Activated CD4-positive, alpha-beta memory T cell treated with anti-CD3 and anti-CD28 coated beads for 36 hours (primary cell): ENCODE results near the gene GNB1L. TPM values are rescaled to one million over a fixed set of nuclear protein-coding genes. Genes with fewer than 3 reads are reported as not detected.

ENCODE experiments used
- CTCF ChIA-PET: fragments of 350-600 bp; sonication (Branson Sonifier 250); formaldehyde crosslinking; loops from one replicate; lab custom pipeline; 2021; ENCODE audit warnings: antibody characterized with exemption, inconsistent platforms; lab: Charles Lee
- POLR2A ChIA-PET: fragments of 350-600 bp; sonication (Branson Sonifier 250); formaldehyde crosslinking; loops from one replicate; lab custom pipeline; 2021; ENCODE audit warnings: antibody characterized with exemption; lab: Charles Lee
- DNase-seq: peaks from one replicate; pipeline ENCODE4 v3.0.0-alpha.2; 2020
- H3K27ac Mint-ChIP-seq: one replicate; pipeline ENCODE4 v1.8.0; 2021; ENCODE audit warnings: mixed read lengths
- H3K27me3 Mint-ChIP-seq: one replicate; pipeline ENCODE4 v1.8.0; 2021; ENCODE audit warnings: mixed read lengths
- H3K36me3 Mint-ChIP-seq: one replicate; pipeline ENCODE4 v1.8.0; 2021; ENCODE audit warnings: mixed read lengths
- H3K4me1 Mint-ChIP-seq: one replicate; pipeline ENCODE4 v1.8.0; 2021; ENCODE audit warnings: low read depth, mixed read lengths
- H3K4me3 Mint-ChIP-seq: one replicate; pipeline ENCODE4 v1.8.0; 2021; ENCODE audit warnings: mild to moderate bottlenecking, mixed read lengths
- H3K9me3 Mint-ChIP-seq: one replicate; pipeline ENCODE4 v1.8.0; 2021; ENCODE audit warnings: mixed read lengths
- intact Hi-C: fragments of 100-400 bp; cut with micrococcal nuclease; formaldehyde crosslinking; loops from one replicate; pipeline ENCODE4 v1.15.1; 2023
- total RNA-seq, 2 experiments: library from RNA; stranded (reverse); gene quantifications; one replicate each; pipeline ENCODE4 v1.2.3, GENCODE V29; 2021

The GNB1L gene
- total RNA-seq, 2 experiments from 2014 or later = 11.3 to 12.3 TPM

DNA sequence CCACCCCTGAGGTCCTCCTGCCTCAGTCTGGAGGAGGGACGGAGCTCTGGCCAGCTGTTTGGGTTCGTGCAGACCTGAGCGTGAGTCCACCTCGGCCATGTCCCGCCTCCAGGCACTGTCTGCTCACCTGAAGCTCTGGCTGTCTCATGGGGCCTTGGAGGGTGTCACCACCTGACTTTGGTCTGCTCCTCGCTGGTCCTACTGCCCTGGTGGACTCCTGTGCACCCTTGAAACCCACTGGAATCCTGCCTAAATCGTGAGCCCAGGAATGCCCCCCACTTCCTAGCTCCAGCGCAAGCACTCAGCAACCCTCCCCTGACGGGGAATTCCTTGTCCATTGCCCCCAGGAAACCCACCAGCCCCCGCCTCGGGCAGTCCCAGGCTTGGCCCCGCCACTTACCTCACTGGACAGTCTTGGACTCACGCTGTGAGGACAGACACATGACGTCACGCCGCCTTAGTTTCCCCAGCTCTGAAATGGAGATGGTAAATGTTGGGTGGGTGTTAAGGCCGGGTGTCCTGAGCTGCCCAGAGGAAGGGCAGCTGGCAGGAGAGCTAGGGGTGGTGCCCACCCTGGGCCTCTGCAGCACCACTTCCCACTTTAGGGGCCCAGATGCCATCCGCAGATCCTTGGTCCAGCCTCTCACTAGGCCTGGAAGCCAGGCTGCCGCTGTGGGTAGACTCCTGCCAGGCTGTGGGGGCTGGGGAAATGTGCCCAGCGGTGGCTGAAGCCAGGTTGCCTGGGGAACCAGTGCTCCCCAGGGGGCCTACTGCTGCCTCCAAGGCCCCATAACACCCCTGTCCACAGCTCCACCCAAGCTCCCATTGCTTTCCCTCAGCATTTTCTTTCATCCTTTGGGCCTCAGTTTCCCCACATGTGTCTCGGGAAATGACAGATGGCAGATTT is 112.3 kb downstream of the GNB1L start:
- no peak for DNase-seq
- Mint-ChIP-seq H3K36me3 (no peaks in the 10 kb centered on the region), H3K9me3 (no peaks in the 10 kb centered on the region), H3K4me1 (no peaks in the 10 kb centered on the region), H3K27ac (no peak overlapping the region), H3K4me3 (no peak overlapping the region), H3K27me3 (no peaks in the 10 kb centered on the region)
- POLR2A ChIA-PET = no interaction called here
- CTCF ChIA-PET = interaction anchor here (2.1 to 2.5 kb wide), 2 partner anchors 12 to 168 kb away, joined by 7 to 15 read pairs; no protein-coding TSS in a partner anchor
- intact Hi-C loops = no loop called here

DNA sequence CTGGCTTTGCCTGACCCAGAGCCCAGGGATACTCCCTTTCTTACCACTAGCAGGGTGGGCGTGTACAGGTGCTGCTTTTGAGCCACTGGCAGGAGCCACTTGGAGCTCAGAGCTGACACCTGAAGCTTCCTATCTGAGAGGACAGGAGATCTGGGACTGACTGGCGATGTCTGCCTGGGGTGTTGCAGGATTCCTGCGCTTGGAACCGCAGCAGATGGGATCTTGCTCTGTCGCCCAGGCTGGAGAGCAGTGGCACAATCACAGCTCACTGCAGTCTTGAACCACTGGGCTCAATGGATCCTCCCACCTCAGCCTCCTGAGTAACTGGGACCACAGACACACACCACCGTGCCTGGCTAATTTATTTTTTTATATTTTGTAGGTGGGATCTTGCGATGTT is 113.6 kb downstream of the GNB1L start:
- ChIA-PET CTCF (interaction anchor here (2.1 kb wide), 1 partner anchor 169 kb away, joined by 7 read pairs; no protein-coding TSS in a partner anchor), POLR2A (no interaction called here)
- Mint-ChIP-seq H3K36me3 (no peaks in the 10 kb centered on the region), H3K27me3 (no peaks in the 10 kb centered on the region), H3K4me3 (no peak overlapping the region), H3K27ac (no peak overlapping the region), H3K9me3 (no peaks in the 10 kb centered on the region), H3K4me1 (no peaks in the 10 kb centered on the region)
- intact Hi-C loops = no loop called here
- no peak for DNase-seq

DNA sequence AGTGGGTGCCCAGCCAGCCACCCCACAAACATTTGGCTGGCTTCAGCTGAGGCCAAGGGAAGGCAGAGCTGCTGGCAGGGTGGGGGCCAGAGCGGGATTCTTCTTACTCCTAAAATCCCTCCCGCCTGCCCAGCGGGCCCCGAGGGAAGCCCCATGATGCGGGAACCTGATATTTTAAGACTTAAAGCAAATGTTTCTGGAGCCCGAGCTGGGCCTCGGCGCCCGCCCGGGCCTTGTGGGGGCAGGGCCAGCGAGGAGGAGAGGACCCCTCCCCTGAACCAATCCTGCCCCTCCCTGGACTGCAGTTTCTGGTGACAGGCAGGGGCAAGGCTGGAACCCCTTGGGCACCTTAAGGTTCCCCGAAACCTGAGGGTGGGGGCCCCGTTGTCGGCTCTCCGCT is 114.1 kb downstream of the GNB1L start:
- H3K4me3 Mint-ChIP-seq = no peak overlapping the region
- POLR2A ChIA-PET = no interaction called here
- DNase-seq = no peak
- CTCF ChIA-PET = no interaction called here
- no peaks in the 10 kb centered on the region for H3K27me3 Mint-ChIP-seq
- no peaks in the 10 kb centered on the region for H3K36me3 Mint-ChIP-seq
- no peaks in the 10 kb centered on the region for H3K9me3 Mint-ChIP-seq
- intact Hi-C loops = no loop called here
- no peaks in the 10 kb centered on the region for H3K4me1 Mint-ChIP-seq
- H3K27ac Mint-ChIP-seq = no peak overlapping the region

DNA sequence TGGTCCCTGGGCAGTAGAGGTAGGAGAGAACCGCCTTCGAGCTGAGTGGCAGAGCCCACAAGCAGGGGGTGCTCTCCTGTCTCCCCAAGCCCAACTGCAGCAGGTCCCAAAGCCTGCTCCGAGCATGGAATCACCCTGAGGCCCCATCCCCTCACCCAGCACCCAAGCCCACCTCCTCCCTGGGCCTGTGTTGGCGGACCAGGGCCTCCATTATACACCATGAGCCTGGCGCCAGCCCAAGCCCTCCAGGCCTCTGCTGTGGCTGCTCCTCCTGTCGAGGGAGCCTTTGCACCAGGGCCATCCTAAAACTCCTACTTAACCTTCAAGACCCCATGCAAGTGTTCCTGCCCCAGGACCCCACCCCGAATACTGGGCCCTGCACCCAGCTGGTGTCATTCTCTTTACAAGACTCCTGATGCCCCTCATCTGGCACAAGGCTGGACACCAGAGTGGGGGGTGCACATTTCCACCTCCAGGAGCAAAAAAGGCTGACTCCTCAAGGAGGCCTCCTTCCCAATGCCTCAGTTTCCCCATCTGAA is 114.7 kb downstream of the GNB1L start:
- H3K27me3 Mint-ChIP-seq = no peaks in the 10 kb centered on the region
- no peaks in the 10 kb centered on the region for H3K9me3 Mint-ChIP-seq
- H3K4me3 Mint-ChIP-seq = no peak overlapping the region
- no peaks in the 10 kb centered on the region for H3K4me1 Mint-ChIP-seq
- H3K27ac Mint-ChIP-seq = no peak overlapping the region
- DNase-seq = no peak
- H3K36me3 Mint-ChIP-seq = no peaks in the 10 kb centered on the region
- ChIA-PET POLR2A (no interaction called here), CTCF (no interaction called here)
- intact Hi-C loops = no loop called here

DNA sequence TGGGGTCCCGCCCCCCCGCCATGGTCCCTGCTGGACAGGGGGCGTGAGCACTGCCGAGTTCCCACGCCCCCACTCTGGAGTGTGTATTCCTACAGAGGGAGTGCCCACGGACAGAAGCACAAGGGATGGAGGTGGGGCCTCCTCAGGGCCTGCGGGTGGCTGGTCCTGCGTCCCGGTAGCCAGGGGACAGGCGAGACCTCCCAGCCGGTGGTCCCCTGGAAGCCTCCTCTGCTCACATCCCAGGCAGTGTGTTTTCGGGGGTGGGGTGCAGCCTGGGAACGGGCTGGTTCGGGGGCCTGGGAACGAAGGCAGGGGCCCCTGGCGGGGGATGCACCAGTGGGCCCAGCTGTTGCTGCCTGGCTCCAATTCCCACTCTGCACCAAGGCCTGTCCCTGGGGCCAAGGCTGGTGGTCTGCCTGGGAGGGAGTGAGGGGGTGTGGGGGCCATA is 115.2 kb downstream of the GNB1L start:
- Mint-ChIP-seq H3K27me3 (no peaks in the 10 kb centered on the region), H3K9me3 (no peaks in the 10 kb centered on the region), H3K4me1 (no peaks in the 10 kb centered on the region), H3K36me3 (no peaks in the 10 kb centered on the region), H3K4me3 (no peak overlapping the region), H3K27ac (no peak overlapping the region)
- intact Hi-C loops = no loop called here
- POLR2A ChIA-PET = no interaction called here
- CTCF ChIA-PET = no interaction called here
- no peak for DNase-seq

DNA sequence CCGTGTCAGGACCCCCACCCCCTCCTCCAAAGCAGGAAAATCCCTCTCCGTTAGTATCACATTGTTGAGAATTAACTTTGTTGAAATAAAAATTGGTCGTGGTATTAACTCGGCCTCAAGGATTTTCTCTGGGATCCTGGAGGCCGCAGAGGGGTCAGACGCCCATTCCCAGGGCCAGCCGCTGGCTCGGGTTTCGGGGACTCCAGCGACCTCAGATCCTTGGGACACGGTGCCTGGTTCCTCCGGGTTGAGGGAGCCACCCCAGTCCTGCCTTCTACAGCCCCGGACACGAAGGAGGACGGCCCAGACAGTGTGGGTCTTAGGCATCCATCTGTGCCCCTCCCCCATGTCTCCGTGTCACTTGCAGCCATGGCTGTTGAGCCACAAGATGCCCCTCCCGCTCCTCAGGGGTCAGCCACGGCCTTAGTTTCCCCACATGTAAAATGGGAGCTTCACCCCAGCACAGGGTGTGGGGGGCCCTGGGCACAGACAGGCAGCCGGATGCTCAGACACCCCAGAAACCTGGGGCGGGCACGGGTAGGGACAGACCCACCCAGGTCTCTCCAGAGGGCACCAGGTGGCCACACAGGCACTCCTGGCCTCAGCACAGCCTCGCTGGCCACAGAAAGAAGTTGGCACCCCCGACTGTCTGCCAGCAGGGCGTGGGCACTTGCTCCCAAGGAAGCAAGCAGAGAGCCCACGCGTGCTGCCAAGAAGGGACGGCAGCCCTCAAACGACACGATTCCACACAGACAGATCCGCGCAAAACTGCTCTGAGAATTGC is 115.8 kb downstream of the GNB1L start:
- no peak for DNase-seq
- Mint-ChIP-seq H3K4me3 (no peak overlapping the region), H3K27me3 (no peaks in the 10 kb centered on the region), H3K4me1 (no peaks in the 10 kb centered on the region), H3K9me3 (no peaks in the 10 kb centered on the region), H3K27ac (no peak overlapping the region), H3K36me3 (no peaks in the 10 kb centered on the region)
- intact Hi-C loops = no loop called here
- CTCF ChIA-PET = no interaction called here
- POLR2A ChIA-PET = no interaction called here

DNA sequence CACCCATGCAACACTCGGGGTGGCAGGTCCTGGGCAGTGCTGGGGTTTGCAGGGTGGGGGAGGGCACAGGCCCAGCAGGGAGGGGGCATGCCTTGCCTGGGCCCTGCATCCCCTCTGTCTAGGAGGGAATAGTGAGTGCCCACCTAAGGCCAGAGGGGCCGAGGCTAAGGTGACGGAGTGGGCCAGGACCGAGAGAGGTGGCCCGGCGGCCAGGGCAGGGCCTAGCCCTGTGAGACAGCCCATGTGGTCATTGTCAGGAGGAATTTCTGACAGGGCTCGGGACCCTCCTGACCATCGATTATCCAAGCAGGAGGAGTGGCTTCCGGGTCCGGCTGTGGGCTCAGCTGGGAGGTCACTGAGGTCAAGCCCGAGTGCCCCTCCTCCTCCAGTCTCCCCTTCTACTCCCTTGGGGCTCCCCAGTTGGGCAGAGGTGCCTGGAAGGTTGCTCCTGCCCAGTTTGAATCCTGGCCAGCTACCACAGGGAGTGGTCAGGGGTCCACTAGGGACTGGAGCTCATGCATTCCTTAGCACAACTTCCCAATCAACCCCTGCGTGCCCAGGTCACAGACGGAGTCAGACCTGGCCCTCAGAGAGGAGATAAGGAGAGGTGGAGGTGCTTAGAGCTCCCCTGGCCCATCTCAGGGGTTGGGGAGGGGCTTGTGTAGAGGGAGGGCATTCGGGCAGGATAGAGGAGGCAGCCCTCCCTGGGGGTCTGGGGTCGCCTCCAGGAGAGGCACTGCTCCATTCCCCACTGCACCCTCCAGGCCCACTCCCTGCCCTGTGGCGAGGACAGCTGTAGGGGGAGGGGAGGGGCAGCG is 116.6 kb downstream of the GNB1L start:
- Mint-ChIP-seq H3K27ac (no peak overlapping the region), H3K4me1 (no peaks in the 10 kb centered on the region), H3K9me3 (no peaks in the 10 kb centered on the region), H3K36me3 (no peaks in the 10 kb centered on the region), H3K27me3 (no peaks in the 10 kb centered on the region), H3K4me3 (no peak overlapping the region)
- intact Hi-C loops = no loop called here
- no peak for DNase-seq
- POLR2A ChIA-PET = no interaction called here
- CTCF ChIA-PET = no interaction called here

DNA sequence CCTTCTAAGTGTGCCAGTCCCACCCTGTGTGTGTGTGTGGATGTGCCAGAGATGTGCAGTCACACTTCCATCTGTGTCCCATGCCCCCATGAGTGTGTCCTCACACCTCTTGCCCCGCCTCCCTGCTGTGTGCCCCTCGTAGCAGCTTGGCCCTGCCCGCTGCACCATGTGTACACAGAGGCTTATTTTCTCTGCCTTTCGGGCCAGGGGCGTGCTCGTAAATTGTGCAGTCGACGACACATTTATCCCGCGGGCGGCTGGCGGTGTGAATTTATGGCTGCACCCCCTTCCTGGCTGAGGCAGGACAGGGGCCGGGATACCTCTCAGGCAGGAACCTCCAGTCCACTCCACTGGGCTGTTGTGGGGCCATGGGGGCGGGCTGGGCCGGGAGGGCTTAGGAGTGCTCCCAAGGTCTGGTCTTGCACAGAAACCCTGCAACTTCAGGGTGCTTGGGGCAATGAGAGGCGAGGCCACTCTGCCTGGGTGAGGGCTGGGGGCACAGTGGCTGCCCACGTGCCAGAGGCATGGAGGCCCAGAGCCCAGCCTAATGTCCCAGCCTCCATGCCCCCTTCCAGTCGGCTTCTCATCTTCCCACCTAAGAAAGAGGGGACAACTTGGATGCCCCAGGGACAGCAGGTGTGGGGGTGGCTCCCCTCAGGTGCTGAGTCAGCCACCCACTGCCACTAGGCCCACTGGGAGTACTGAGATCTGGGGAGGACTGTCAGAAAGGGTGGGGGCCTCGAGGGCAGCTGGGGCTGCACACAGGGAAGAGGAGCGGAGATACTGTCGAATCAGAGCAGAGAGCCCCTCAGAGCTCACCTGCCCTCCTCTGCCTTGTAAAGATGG is 118.8 kb downstream of the GNB1L start:
- ChIA-PET POLR2A (no interaction called here), CTCF (interaction anchor here (0.6 kb wide), 1 partner anchor 170 kb away, joined by 3 read pairs; no protein-coding TSS in a partner anchor)
- intact Hi-C loops = no loop called here
- Mint-ChIP-seq H3K4me3 (no peak overlapping the region), H3K27ac (no peak overlapping the region), H3K27me3 (no peaks in the 10 kb centered on the region), H3K4me1 (no peaks in the 10 kb centered on the region), H3K36me3 (no peaks in the 10 kb centered on the region), H3K9me3 (no peaks in the 10 kb centered on the region)
- no peak for DNase-seq

DNA sequence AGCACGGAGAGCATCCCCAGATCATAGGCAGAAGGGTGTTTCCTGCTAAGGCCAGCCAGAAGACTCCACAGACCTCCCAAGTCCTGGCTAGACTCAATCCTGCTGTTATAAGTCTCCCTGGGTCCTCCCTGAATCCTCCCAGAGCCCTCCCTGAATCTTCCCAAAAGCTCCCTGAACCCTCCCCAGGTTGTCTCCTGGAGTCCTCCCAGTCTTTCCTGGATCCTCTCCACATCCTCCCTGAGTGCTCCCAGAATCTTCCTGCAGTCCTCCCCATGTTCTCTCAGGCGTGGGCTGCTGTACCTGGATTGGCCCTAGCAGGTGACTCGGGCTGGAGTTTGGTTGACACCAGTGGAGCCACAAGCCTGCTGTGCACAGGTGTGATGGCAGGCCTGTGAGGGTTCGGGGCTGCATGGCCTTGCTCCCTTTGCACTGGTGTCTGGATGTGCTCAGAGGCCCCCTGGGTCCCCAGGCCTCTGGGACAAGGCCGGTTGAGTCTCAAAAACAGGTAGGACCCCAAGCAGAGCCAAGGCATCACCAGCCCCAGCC is 119.8 kb downstream of the GNB1L start:
- intact Hi-C loops = loop anchor here (5.0 kb wide), 2 partner anchors 32 to 157 kb away; no protein-coding TSS in a partner anchor
- no peaks in the 10 kb centered on the region for H3K36me3 Mint-ChIP-seq
- peaks cover 2% of the 10 kb centered on the region for H3K4me1 Mint-ChIP-seq
- DNase-seq = no peak
- H3K27me3 Mint-ChIP-seq = peaks cover 1% of the 10 kb centered on the region
- H3K4me3 Mint-ChIP-seq = no peak overlapping the region
- no peak overlapping the region for H3K27ac Mint-ChIP-seq
- POLR2A ChIA-PET = no interaction called here
- H3K9me3 Mint-ChIP-seq = no peaks in the 10 kb centered on the region
- CTCF ChIA-PET = no interaction called here

DNA sequence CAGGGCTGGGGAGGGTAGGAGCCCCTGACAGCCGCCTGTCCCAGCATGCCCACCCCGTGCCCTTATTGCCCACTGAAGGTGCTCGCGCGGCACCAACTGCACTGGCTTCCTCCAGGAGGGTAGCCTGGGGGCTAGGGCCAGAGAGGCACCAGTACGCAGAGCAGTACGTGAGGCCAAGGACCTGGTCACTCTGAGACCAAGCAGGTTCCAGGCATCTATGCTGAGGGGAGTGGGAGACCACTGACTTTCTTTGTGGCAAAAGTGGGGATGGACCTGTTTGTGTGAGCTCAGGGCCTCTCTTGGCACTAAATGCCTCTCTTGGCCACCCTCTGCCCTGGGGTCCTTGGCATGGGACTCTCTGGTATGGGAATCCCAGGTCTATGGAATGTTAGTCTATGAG is 120.5 kb downstream of the GNB1L start:
- Mint-ChIP-seq H3K27ac (no peak overlapping the region), H3K36me3 (no peaks in the 10 kb centered on the region), H3K4me3 (no peak overlapping the region), H3K27me3 (peaks cover 1% of the 10 kb centered on the region), H3K4me1 (peaks cover 2% of the 10 kb centered on the region), H3K9me3 (no peaks in the 10 kb centered on the region)
- intact Hi-C loops = loop anchor here (5.0 kb wide), 2 partner anchors 33 to 158 kb away; no protein-coding TSS in a partner anchor
- POLR2A ChIA-PET = no interaction called here
- DNase-seq = no peak
- CTCF ChIA-PET = no interaction called here

DNA sequence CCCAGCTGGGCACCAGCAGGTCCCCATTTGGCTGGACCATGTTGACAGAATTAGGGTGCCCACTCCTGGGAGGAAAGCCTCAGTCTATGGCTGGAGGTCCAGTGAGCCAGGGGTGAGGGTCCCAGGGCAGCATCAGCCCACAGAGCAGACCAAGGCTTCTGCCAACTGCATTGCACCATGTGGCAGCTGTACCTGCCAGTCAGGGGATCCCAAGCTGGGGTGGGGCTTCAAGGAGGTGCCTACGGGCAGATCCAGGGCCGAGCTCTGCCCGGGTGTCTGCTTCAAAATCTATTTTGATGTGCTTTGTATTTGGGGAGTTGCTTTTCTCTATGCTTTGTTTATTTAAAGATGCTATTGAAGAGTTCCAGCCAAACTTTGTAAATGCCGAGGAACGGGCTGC is 120.9 kb downstream of the GNB1L start:
- DNase-seq = no peak
- Mint-ChIP-seq H3K4me3 (no peak overlapping the region), H3K27ac (no peak overlapping the region), H3K9me3 (no peaks in the 10 kb centered on the region), H3K4me1 (peaks cover 2% of the 10 kb centered on the region), H3K36me3 (no peaks in the 10 kb centered on the region), H3K27me3 (peaks cover 1% of the 10 kb centered on the region)
- CTCF ChIA-PET = interaction anchor here (1.3 to 5.6 kb wide), 2 partner anchors 178 to 214 kb away, joined by 3 to 159 read pairs; no protein-coding TSS in a partner anchor
- intact Hi-C loops = loop anchor here (5.0 kb wide), 2 partner anchors 34 to 159 kb away; no protein-coding TSS in a partner anchor
- POLR2A ChIA-PET = no interaction called here
